ENCODE results near the gene OR51A2.
"Not testable (repeated sequence)": the region's sequence is repeated elsewhere in the genome, so short reads cannot be mapped to it uniquely, and the experiment has no call there.

Gene OR51A2

GRCh38 chr11:4955613-4956012, at the start of gene OR51A2:
Gene OR51A2, minus strand, starts transcription at chr11:4955713. Its CDS starts 0 bp downstream, at chr11:4955713.
- not testable (repeated sequence) for DNase-seq

- no peak for DNase-seq
Observed at GRCh38 chr11:5004424-5005274, 49.1 kb upstream of the OR51A2 start.

DNA sequence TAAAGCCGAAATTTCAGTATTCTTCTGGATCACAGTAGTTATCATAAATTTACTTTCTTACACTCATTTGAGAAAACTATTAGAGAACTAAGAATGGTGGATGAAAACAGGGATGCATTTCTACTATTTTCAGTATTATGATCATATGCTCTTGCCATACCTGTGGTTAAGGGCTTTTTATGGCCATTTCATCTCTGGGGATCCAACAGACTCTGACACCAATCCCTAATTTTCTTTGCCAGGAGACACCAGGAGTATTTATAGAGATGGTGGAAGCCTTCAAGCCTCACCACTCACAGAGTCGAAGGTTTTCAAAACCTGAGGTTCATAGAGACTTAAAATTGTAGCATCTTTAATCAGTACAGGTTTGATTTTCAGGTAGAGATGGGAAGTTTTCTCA, 39.0 kb upstream of the OR51A2 start, which contains the start of gene OR51L1:
OR51L1 (plus strand) TSS at position 301 of the 400 bp plus-strand sequence. CDS start 4,132 bp downstream, outside the sequence.
- no peak for DNase-seq

GRCh38 chr11:4991060-4991459, 35.5 kb upstream of the OR51A2 start:
- DNase-seq: no peak

DNA sequence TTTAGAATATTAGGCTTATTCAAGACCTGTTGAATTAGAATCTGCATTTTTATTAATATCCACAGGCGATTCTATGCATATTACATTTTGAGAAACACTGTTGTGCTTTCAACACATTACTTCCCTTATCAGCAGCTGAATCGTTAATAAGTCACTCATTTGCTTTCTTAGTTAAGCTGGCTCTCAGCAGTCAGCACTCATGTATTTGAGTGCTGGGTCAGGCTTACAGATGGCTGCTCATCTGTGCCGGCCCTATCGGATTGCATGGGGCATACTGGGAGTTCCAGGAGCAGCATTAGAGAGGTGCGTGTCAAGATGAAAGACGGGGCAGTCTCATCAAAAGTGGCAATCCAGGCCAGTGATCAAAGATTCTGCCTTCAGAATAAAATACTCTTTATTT, 28.3 kb upstream of the OR51A2 start:
- DNase-seq: no peak

DNA sequence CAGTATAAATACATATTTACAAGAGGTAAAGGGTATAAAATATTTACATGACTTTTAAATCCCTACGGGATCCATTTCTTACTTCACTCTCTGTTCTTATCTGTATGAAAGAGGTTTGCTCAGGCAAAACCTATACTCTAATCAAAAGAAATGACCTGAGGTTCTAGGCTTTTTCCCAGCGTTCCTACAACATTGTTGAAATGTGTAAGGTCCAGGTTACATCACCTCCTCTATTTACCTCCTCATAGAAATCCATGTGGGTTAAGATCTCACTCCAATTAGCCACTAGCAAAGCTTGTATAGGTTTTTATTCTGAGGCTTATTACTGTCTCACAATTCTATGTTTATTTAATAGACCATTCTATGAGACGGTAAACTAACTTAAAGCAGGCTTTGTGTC, 27.2 kb upstream of the OR51A2 start:
- DNase-seq: no peak

DNA sequence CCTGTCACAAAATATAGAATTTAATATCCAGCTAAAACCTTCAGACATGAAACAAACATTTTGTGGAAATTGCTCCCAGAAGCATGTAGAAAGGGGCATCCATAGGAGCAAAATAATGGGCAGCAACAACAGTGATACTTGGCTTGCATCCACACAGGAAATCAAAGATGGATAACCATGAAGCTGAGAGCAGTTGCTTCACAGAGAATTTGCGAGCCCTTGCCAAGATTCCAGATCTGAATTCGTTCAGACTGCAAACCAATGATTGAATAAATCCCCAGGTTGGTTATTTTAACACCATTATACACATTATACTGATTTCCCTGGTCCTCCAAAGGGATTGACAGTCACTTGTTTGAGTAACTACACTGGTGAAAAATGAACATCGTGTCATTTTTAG, 23.5 kb upstream of the OR51A2 start:
- DNase-seq: no peak

GRCh38 chr11:4975436-4975835, 19.9 kb upstream of the OR51A2 start:
- DNase-seq: no peak

DNA sequence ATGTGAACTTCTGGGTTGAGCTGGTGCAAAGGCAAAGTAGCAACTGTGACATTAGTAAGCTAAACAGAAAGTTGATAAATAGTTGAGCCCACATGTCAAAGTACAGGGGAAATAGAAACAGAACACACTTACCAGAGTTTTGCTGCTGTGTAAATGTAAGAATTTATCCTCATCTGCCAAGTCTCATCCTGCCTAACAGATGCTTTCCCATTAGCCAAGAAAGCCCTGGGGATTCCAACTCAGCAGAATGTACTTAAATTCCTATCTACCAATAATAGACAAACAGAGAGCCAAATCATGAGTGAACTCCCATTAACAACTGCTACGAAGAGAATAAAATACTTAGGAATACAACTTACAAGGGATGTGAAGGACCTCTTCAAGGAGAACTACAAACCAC, 7.3 kb upstream of the OR51A2 start:
- DNase-seq: no peak

- no peak for DNase-seq
Observed at GRCh38 chr11:4960877-4961276, 5.4 kb upstream of the OR51A2 start.

- no peak for DNase-seq
Observed at GRCh38 chr11:4957396-4957795, 1.9 kb upstream of the OR51A2 start.

DNA sequence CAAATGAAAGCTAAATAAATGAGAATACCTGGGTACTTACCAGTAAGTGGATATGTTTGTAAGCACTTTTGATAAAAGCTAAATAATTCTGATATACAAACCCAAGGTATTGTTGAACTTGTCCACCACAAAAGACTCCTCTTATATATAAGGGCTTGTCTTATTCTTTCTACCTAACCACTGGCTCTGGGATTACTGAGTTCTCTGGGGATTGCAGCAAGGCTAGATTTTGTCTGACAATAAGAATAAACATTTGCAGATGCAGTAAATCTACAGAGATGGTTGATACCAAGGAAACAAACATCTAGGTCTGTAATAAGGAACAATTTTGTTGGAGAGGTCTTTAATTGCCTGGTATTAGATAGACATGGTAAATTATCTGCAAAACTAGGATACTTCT, 8.0 kb downstream of the OR51A2 start, which contains the start of gene OR51A4:
OR51A4 (minus strand) TSS at position 101 of the 400 bp plus-strand sequence. CDS start 505 bp downstream, outside the sequence.
- DNase-seq: no peak

GRCh38 chr11:4936745-4937144, 18.8 kb downstream of the OR51A2 start:
- DNase-seq: no peak

GRCh38 chr11:4932751-4933150, 22.8 kb downstream of the OR51A2 start:
- DNase-seq: no peak

GRCh38 chr11:4926608-4927007, 28.9 kb downstream of the OR51A2 start:
- DNase-seq: no peak

- DNase-seq: no peak
Observed at GRCh38 chr11:4924239-4924638, 31.3 kb downstream of the OR51A2 start, which contains the start of gene OR51G1. Gene OR51G1, minus strand, starts transcription at chr11:4924339. Its CDS starts 0 bp downstream, at chr11:4924339.

DNA sequence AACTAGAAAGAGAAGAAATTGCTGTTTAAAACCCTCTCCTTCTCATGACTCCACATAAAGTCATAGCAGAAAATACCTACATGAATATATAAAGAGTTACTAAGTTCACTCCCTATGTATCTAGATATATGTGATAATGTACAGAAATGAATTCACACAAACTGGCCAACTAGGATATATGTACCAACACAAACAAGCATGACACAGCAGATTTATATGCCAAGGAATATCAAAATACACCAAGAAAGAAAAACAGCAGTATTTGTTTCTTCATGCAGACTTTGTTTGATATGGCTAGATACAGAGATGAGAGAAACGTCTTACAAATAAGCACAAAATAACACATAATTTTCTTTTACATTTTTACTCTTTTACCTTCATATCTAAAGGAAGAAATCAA, 33.2 kb downstream of the OR51A2 start:
- DNase-seq: no peak

DNA sequence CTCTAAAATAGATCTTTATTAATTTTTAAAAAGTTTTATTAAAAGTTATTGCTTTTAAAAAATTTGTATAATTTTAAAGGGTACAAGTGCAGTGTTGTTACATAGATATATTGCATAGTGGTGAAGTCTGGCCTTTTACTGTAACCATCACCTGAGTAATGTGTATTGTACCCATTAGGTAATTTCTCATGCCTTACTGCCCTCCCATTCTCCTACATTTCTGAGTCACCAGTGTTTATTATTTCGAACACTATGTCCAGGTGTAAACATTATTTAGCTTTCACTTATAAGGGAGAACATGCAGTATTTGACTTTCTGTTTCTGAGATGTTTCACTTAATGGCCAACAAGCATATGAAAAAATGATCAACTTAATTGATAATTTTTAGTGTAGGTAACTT, 33.7 kb downstream of the OR51A2 start:
- no peak for DNase-seq

DNA sequence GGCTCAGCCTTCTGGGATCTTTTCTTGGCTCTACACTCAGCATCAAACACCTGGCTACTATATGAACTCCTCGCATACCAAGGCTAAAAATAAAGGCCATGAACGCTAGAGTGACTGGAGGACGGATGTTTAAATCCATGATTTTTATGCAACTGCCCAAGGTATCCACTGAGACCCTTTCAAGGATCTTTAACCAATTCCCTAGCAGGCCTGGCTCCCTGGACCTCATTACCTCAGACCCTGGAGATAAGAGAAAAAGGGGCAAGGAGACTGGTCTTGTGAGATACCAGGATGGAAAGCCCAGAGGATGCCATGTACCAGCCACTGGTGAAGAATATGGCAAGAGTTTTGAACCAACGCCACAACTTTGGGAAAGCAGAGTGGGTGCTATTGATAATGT, 36.3 kb downstream of the OR51A2 start, which contains the start of gene OR51G2:
OR51G2 (minus strand) TSS at position 101 of the 400 bp plus-strand sequence. CDS start 3,687 bp downstream, outside the sequence.
- no peak for DNase-seq

GRCh38 chr11:4916581-4916980, 38.9 kb downstream of the OR51A2 start:
- no peak for DNase-seq
